Vagina (tissue), 2 donors: ENCODE data around the gene ARHGEF28. TPM values are rescaled to one million over a fixed set of nuclear protein-coding genes. Genes with fewer than 3 reads are reported as not detected.

Experiments
- DNase-seq, 2 donors: peaks; one replicate each; pipeline ENCODE4 v3.0.0-alpha.2; 2017; ENCODE audit errors: extremely low spot score in 2 of 2
- H3K27ac ChIP-seq: fragments of 200-600 bp; sonication (generic); one replicate; pipeline ENCODE4 v1.5.1; 2019
- H3K27me3 ChIP-seq: fragments of 200-600 bp; sonication (generic); one replicate; pipeline ENCODE4 v1.5.1; 2019
- H3K36me3 ChIP-seq, 2 donors: fragments of 200-600 bp; sonication (generic); one replicate each; pipeline ENCODE4 v1.5.1; 2017 to 2019
- H3K4me1 ChIP-seq: fragments of 200-600 bp; sonication (generic); one replicate; pipeline ENCODE4 v1.5.1; 2019
- H3K4me3 ChIP-seq, 2 donors: fragments of 200-600 bp; sonication (generic); 1 replicate in 1 of 2; 2 replicates in 1 of 2; pipeline ENCODE4 v1.5.1; 2016 to 2019
- H3K9me3 ChIP-seq: fragments of 200-600 bp; sonication (generic); one replicate; pipeline ENCODE4 v1.5.1; 2019
- POLR2A ChIP-seq, 2 donors: fragments of 450-650 bp; IDR thresholded peaks; one replicate each; pipeline ENCODE4 v1.6.1; 2017; ENCODE audit warnings: antibody characterized with exemption in 2 of 2, mild to moderate bottlenecking in 2 of 2, moderate library complexity in 2 of 2
- POLR2AphosphoS5 ChIP-seq, 2 donors: sonication (generic); formaldehyde crosslinking; IDR thresholded peaks; one replicate each; pipeline ENCODE4 v1.9.0; 2017; ENCODE audit warnings: antibody characterized with exemption in 2 of 2, mild to moderate bottlenecking in 2 of 2, low read depth in 1 of 2; ENCODE audit not compliant: insufficient read depth in 1 of 2
- intact Hi-C: fragments of 100-400 bp; cut with DNase I; formaldehyde crosslinking; loops from one replicate; pipeline ENCODE4 v1.15.1; 2023
- total RNA-seq: library from RNA; depleted of rRNA; stranded (reverse); fragments of >200 nt; gene quantifications from one replicate; pipeline ENCODE4 v1.2.3, GENCODE V29; 2016
- TF ChIP-seq, protein P1 (sequence below), 3 experiments: fragments of 450-650 bp in 2 of 3; fragments of 200-600 bp in 1 of 3; sonication (generic) in 1 of 3; IDR thresholded peaks; one replicate each; pipeline ENCODE4 v1.5.1; 2017 to 2019; ENCODE audit warnings: antibody characterized with exemption in 3 of 3, mild to moderate bottlenecking in 2 of 3, moderate library complexity in 2 of 3

Gene ARHGEF28
- total RNA-seq, 1 donor from 2014 or later = 41.0 TPM

- Histone ChIP-seq H3K27ac (no peak overlapping the region), H3K4me1 (peaks cover 8% of the 10 kb centered on the region), H3K27me3 (no peaks in the 10 kb centered on the region), H3K4me3 (no peak overlapping the region), H3K36me3 (no peaks in the 10 kb centered on the region), H3K9me3 (no peaks in the 10 kb centered on the region)
- DNase-seq = no peak
- intact Hi-C loops = no loop called here
- TF ChIP-seq POLR2A (IDR thresholded peaks at IDR 0.05) = no peak
- TF ChIP-seq, protein P1, sequence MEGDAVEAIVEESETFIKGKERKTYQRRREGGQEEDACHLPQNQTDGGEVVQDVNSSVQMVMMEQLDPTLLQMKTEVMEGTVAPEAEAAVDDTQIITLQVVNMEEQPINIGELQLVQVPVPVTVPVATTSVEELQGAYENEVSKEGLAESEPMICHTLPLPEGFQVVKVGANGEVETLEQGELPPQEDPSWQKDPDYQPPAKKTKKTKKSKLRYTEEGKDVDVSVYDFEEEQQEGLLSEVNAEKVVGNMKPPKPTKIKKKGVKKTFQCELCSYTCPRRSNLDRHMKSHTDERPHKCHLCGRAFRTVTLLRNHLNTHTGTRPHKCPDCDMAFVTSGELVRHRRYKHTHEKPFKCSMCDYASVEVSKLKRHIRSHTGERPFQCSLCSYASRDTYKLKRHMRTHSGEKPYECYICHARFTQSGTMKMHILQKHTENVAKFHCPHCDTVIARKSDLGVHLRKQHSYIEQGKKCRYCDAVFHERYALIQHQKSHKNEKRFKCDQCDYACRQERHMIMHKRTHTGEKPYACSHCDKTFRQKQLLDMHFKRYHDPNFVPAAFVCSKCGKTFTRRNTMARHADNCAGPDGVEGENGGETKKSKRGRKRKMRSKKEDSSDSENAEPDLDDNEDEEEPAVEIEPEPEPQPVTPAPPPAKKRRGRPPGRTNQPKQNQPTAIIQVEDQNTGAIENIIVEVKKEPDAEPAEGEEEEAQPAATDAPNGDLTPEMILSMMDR (IDR thresholded peaks at IDR 0.05) = no peak
- no peak for TF ChIP-seq POLR2AphosphoS5 (IDR thresholded peaks at IDR 0.05; ENCODE audit: insufficient read depth in 1 of 2, low read depth in 1 of 2)
Observed at GRCh38 chr5:73971326-73971725, 345.3 kb downstream of the ARHGEF28 start.

DNA sequence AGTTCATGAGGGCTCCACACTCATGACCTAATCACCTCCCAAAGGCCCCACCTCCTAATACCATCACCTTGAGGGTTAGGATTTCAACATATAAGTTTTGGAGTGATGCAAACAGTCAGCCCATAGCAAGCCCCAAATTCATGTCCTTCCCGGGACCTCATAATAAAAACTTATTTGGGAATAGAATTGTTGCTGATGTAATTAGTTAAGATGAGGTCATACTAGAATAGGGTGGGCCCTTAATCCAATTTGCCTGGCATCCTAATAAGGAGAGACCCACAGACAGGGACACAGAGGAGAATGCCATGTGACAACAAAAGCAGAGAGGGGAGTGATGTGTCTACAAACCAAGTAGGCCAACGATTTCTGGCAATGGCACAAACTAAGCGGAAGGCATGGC, 347.1 kb downstream of the ARHGEF28 start:
- no peak for TF ChIP-seq POLR2A (IDR thresholded peaks at IDR 0.05)
- H3K4me1 ChIP-seq = peaks cover 8% of the 10 kb centered on the region
- H3K27me3 ChIP-seq = no peaks in the 10 kb centered on the region
- no peak overlapping the region for H3K4me3 ChIP-seq
- H3K36me3 ChIP-seq = no peaks in the 10 kb centered on the region
- no peaks in the 10 kb centered on the region for H3K9me3 ChIP-seq
- intact Hi-C loops = no loop called here
- no peak overlapping the region for H3K27ac ChIP-seq
- no peak for DNase-seq

DNA sequence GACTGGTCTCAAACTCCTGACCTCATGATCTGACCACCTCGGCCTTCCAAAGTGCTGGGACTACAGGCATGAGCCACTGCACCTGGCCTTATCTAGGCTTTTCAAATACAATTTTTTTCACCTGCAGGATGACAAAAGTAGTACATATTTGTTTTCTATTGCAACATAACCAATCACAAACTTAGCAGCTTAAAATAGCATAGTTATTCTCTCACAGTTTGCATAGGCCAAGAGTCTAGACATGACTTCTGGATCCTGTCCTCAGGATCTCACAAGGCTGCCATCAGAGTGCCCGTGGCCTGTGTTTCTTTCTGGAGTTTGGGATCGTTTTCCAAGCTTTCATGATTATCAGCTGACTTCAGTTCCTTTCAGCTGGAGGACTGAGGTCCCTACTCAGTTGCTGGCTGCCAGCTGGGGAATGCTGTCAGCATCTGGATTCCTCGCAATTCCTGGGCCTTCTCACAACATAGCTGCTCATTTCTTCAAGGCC, 348.9 kb downstream of the ARHGEF28 start:
- Histone ChIP-seq H3K36me3 (no peaks in the 10 kb centered on the region), H3K4me1 (no peaks in the 10 kb centered on the region), H3K4me3 (no peak overlapping the region), H3K27ac (no peak overlapping the region), H3K27me3 (no peaks in the 10 kb centered on the region), H3K9me3 (no peaks in the 10 kb centered on the region)
- intact Hi-C loops = no loop called here
- TF ChIP-seq POLR2AphosphoS5 (IDR thresholded peaks at IDR 0.05; ENCODE audit: insufficient read depth in 1 of 2, low read depth in 1 of 2) (no peak), POLR2A (IDR thresholded peaks at IDR 0.05) (no peak)
- TF ChIP-seq, protein P1 (IDR thresholded peaks at IDR 0.05) = no peak
- no peak for DNase-seq

DNA sequence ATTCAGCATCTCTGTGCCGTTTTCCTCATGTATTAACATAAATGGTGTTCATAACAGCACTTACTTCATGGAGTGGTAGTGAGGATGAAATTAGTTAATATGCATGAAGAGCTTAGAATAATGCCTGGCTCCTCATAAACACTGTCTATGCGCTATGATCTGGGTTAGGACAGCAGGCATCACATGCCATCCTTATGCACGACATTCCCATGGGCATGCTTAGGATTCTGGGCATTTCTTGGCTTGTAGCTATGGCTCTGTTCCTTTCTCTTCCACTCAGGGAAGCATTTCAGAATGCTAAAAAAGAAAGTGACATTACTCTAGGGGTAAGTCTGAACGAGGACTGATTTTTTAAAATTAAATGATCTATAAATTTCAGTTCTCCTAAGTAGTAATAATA, 349.8 kb downstream of the ARHGEF28 start:
- DNase-seq = no peak
- Histone ChIP-seq H3K27ac (no peak overlapping the region), H3K9me3 (no peaks in the 10 kb centered on the region), H3K4me1 (no peaks in the 10 kb centered on the region), H3K4me3 (no peak overlapping the region), H3K36me3 (no peaks in the 10 kb centered on the region), H3K27me3 (no peaks in the 10 kb centered on the region)
- intact Hi-C loops = no loop called here
- no peak for TF ChIP-seq POLR2AphosphoS5 (IDR thresholded peaks at IDR 0.05; ENCODE audit: insufficient read depth in 1 of 2, low read depth in 1 of 2)
- TF ChIP-seq POLR2A (IDR thresholded peaks at IDR 0.05) = no peak
- TF ChIP-seq, protein P1 (IDR thresholded peaks at IDR 0.05) = no peak

GRCh38 chr5:73977146-73977545, 351.1 kb downstream of the ARHGEF28 start:
- intact Hi-C loops = no loop called here

More at GRCh38 chr5:73977146-73977545, 351.1 kb downstream of the ARHGEF28 start:
- H3K9me3 ChIP-seq = no peaks in the 10 kb centered on the region
- H3K27me3 ChIP-seq = no peaks in the 10 kb centered on the region
- no peak overlapping the region for H3K27ac ChIP-seq
- no peak for DNase-seq
- no peaks in the 10 kb centered on the region for H3K4me1 ChIP-seq
- TF ChIP-seq, protein P1 (IDR thresholded peaks at IDR 0.05) = no peak
- TF ChIP-seq POLR2AphosphoS5 (IDR thresholded peaks at IDR 0.05; ENCODE audit: insufficient read depth in 1 of 2, low read depth in 1 of 2) (no peak), POLR2A (IDR thresholded peaks at IDR 0.05) (no peak)
- no peak overlapping the region for H3K4me3 ChIP-seq
- H3K36me3 ChIP-seq = no peaks in the 10 kb centered on the region
